BJ (cell line): ENCODE results near the gene OR5I1. TPM values are rescaled to one million over a fixed set of nuclear protein-coding genes. Genes with fewer than 3 reads are reported as not detected.

ENCODE experiments used
- CTCF ChIA-PET: fragments of 350-600 bp; formaldehyde crosslinking; extraction: SDS; loops from one replicate; lab custom pipeline; 2021; ENCODE audit warnings: antibody characterized with exemption, inconsistent platforms; lab: Yijun Ruan, JAX
- POLR2A ChIA-PET: fragments of 300-600 bp; sonication (Branson Sonifier 250); formaldehyde crosslinking; extraction: SDS; loops from one replicate; lab custom pipeline; 2021; ENCODE audit warnings: antibody characterized with exemption; lab: Charles Lee
- DNase-seq: peaks from one replicate; pipeline ENCODE4 v3.0.0-alpha.2; 2011; ENCODE audit warnings: low read depth
- H3K27me3 ChIP-seq: 2 replicates; pipeline ENCODE4 v1.6.0; 2011; ENCODE audit warnings: low read length; ENCODE audit not compliant: control insufficient read depth, insufficient read depth
- H3K36me3 ChIP-seq: 2 replicates; pipeline ENCODE4 v1.5.1; 2011; ENCODE audit warnings: low read length; ENCODE audit not compliant: control insufficient read depth, insufficient read depth
- H3K4me3 ChIP-seq: 2 replicates; pipeline ENCODE4 v1.5.1; 2011; ENCODE audit warnings: low read depth, mild to moderate bottlenecking, control low read depth, low read length
- CTCF ChIP-seq: IDR thresholded peaks from 2 replicates; pipeline ENCODE4 v1.5.1; 2011; ENCODE audit warnings: low read depth, mild to moderate bottlenecking, control low read depth, inconsistent platforms, low read length, moderate library complexity; ENCODE audit not compliant: insufficient read depth
- polyA minus RNA-seq: library from RNA; depleted of rRNA, polyadenylated mRNA; stranded (reverse); fragments of >200 nt; gene quantifications from 2 replicates; pipeline ENCODE4 v1.2.3, GENCODE V29; 2011; rRNA and poly(A)+ RNA removed
- polyA plus RNA-seq: library from polyadenylated mRNA; depleted of rRNA; stranded (reverse); fragments of >200 nt; gene quantifications from 2 replicates; pipeline ENCODE4 v1.2.3, GENCODE V29; 2011; rRNA removed

Gene OR5I1
- not detected in 2 replicates for polyA plus RNA-seq
- not detected in 2 replicates for polyA minus RNA-seq

DNA sequence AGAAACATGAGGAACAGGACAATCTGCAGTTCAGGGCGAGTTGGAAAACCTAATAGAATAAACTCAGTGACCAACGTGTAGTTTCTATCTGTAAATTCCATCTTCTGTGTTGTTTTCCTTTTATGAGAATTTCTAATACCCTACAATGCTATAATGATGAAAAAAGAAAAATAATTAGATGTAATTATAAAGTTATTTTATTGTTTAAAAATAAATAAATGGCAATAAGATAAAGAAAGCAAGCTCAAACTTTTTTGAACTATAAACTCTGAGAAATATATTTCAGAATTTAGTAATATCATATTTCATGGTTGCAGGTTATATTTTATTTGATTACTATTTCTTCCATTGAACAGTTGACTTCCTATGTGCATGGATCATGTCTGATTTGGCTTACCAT is at the start of gene OR5I1:
Gene OR5I1, minus strand, starts transcription at position 101 of the 400 bp plus-strand sequence. Its CDS starts 0 bp downstream, at position 101.
- H3K4me3 ChIP-seq, result no peak within 1 kb of the TSS
- TF ChIP-seq CTCF, result no peak
- DNase-seq, result no peak
- no peaks in the 10 kb centered on the region for H3K36me3 ChIP-seq
- ChIA-PET CTCF (no interaction called here), POLR2A (no interaction called here)
- H3K27me3 ChIP-seq, result no peaks in the 10 kb centered on the region

- no peak for TF ChIP-seq CTCF
- DNase-seq, result no peak
- ChIA-PET CTCF (no interaction called here), POLR2A (no interaction called here)
- Histone ChIP-seq H3K27me3 (no peaks in the 10 kb centered on the region), H3K4me3 (no peak overlapping the region), H3K36me3 (no peaks in the 10 kb centered on the region)
Observed at GRCh38 chr11:55970935-55971334, 34.7 kb upstream of the OR5I1 start.

DNA sequence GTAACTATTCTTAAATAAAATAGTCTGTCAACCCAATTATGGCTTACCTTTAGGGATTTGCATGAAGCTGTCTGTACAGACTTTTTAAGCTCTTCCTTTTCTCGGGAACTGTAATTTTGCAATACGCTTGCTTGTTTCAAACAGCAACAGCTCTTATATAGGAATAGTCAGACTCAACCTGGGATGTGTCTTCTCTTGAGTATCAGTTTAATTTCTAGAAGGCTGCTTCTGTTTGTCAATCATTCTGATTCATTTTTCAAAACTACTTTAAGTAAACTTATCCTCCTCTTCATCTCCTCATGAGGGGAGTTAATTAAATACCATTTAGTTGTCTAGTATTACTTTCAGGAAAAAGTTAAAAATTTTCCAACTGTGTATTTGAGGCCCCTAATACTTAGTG is 33.6 kb upstream of the OR5I1 start, which contains the start of gene OR10AG1:
Gene OR10AG1, minus strand, starts transcription at position 101 of the 400 bp plus-strand sequence. Its CDS starts 38 bp downstream, at position 63.
- H3K36me3 ChIP-seq, result no peaks in the 10 kb centered on the region
- H3K4me3 ChIP-seq, result no peak within 1 kb of the TSS
- no peaks in the 10 kb centered on the region for H3K27me3 ChIP-seq
- no peak for DNase-seq
- ChIA-PET POLR2A (no interaction called here), CTCF (no interaction called here)
- TF ChIP-seq CTCF, result no peak

DNA sequence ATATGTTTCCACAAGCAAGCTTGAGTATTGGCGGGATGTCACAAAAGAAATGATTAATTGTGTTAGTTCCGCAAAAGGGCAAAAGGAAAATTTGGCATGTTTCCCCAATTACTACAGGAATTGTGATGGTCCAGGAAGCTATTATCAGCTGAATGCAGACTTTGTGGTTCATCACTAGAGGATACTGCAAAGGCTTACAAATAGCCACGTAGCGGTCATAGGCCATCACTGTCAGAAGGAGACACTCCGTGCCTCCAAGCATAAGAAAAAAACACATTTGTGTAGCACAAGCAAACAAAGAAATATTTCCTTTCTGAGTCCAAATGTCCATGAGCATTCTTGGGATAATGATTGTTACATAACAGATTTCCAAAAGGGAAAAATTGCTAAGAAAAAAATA is 31.7 kb upstream of the OR5I1 start:
- Histone ChIP-seq H3K4me3 (no peak overlapping the region), H3K27me3 (no peaks in the 10 kb centered on the region), H3K36me3 (no peaks in the 10 kb centered on the region)
- DNase-seq, result no peak
- TF ChIP-seq CTCF, result no peak
- CTCF ChIA-PET, result no interaction called here
- POLR2A ChIA-PET, result no interaction called here

DNA sequence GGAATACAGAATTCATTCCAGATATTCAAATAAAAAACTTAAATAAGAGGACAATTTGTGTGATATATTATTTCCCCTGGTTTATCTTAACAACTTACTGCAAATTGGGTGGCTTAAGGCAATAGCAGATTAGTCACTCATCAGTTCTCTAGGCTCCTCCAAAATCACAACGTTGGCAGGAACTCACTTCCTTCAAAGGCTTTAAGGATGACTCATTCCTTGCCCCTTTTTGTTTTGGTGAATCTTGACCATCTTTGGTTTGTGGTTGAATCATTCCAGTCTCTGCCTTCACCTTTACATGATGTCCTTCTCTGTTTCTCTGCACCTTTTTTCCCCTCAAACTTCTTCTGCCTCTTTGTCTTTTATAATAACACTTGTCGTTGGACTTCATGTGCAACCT is 30.2 kb upstream of the OR5I1 start:
- no peaks in the 10 kb centered on the region for H3K27me3 ChIP-seq
- no peak for TF ChIP-seq CTCF
- H3K36me3 ChIP-seq, result no peaks in the 10 kb centered on the region
- POLR2A ChIA-PET, result no interaction called here
- no peak overlapping the region for H3K4me3 ChIP-seq
- no peak for DNase-seq
- CTCF ChIA-PET, result no interaction called here
